Spinal cord (tissue), 10 donors: Measurements from ENCODE around the gene KRTAP4-9. TPM values are rescaled to one million over a fixed set of nuclear protein-coding genes. Genes with fewer than 3 reads are reported as not detected.
"Not testable (repeated sequence)": the region's sequence is repeated elsewhere in the genome, so short reads cannot be mapped to it uniquely, and the experiment has no call there.

ENCODE experiments used
- DNase-seq, 6 donors: peaks; one replicate each; pipeline versions ENCODE4 v3.0.0 to v3.0.0-alpha.2; 2013 to 2015; ENCODE audit warnings: low spot score in 6 of 6, low read depth in 4 of 6
- H3K27ac ChIP-seq: one replicate; pipeline ENCODE4 v1.5.1; 2013; ENCODE audit warnings: low read depth, low read length, control low read depth
- H3K27me3 ChIP-seq: one replicate; pipeline ENCODE4 v1.6.1; 2013; ENCODE audit warnings: low read length; ENCODE audit not compliant: control insufficient read depth, insufficient read depth
- H3K36me3 ChIP-seq: one replicate; pipeline ENCODE4 v1.6.1; 2013; ENCODE audit warnings: low read length; ENCODE audit not compliant: control insufficient read depth, insufficient read depth
- H3K4me1 ChIP-seq: one replicate; pipeline ENCODE4 v1.6.1; 2013; ENCODE audit warnings: low read length; ENCODE audit not compliant: control insufficient read depth, insufficient read depth
- H3K4me3 ChIP-seq: one replicate; pipeline ENCODE4 v1.5.1; 2013; ENCODE audit warnings: low read depth, low read length, control low read depth
- H3K9me3 ChIP-seq: one replicate; pipeline ENCODE4 v1.6.1; 2013; ENCODE audit warnings: low read length; ENCODE audit not compliant: control insufficient read depth, insufficient read depth
- WGBS: methylation state at CpG from one replicate; pipeline ENCODE4 v1.1.5; 2013; ENCODE audit warnings: missing lambda C conversion rate; ENCODE audit not compliant: insufficient coverage; 5-methylcytosine and 5-hydroxymethylcytosine counted together
- polyA plus RNA-seq, 2 donors: library from polyadenylated mRNA; unstranded; fragments of 120-200 nt; gene quantifications; one replicate each; pipeline ENCODE4 v1.2.1, GENCODE V29; 2013; ENCODE audit not compliant: insufficient read length in 2 of 2
- total RNA-seq, 2 donors: library from RNA; depleted of rRNA in 1 of 2; stranded (reverse); fragments of 120-200 nt in 1 of 2; fragments of >200 nt in 1 of 2; gene quantifications; one replicate each; pipeline versions ENCODE4 v1.2.3 to v1.2.4, GENCODE V29; 2013 to 2014
- donor health status: healthy.

Gene KRTAP4-9
- total and polyA plus RNA-seq, 4 donors, result not detected

GRCh38 chr17:41088760-41089352 lies 16.3 kb upstream of the KRTAP4-9 start:
- H3K4me1 ChIP-seq, DNase-seq, H3K27me3 ChIP-seq, H3K27ac ChIP-seq, H3K4me3 ChIP-seq, H3K36me3 ChIP-seq, H3K9me3 ChIP-seq: not testable (repeated sequence)
- WGBS, result no CpG with 5 or more reads among the region's 4 CpGs

DNA sequence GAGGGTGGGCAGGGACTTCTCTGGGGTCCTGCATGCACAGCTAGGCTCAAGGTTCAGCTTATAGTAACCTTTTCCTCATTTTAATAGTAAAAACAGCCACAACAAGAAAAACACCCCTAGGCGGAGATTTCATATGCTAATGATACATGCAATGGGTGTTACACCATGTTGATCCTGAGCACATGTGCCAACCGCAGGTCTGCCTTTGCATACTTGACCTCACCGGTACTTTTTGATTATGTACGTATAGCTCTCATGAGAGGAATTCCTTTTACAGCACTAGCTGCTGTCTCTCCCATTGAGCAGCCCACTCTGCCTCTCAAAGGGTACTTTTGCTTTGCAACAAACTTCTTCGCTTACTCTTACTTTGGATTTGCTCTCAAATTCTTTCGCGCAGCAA lies 9.1 kb upstream of the KRTAP4-9 start:
- no peaks in the 10 kb centered on the region for H3K4me1 ChIP-seq
- H3K27me3 ChIP-seq, result no peaks in the 10 kb centered on the region
- no peak overlapping the region for H3K27ac ChIP-seq
- H3K36me3 ChIP-seq, result no peaks in the 10 kb centered on the region
- 76% methylated on average over 3 of the region's 7 CpGs for WGBS
- no peaks in the 10 kb centered on the region for H3K9me3 ChIP-seq
- no peak overlapping the region for H3K4me3 ChIP-seq
- no peak for DNase-seq

GRCh38 chr17:41098042-41098441 lies 7.1 kb upstream of the KRTAP4-9 start, which contains the start of gene KRTAP4-8:
Gene KRTAP4-8, minus strand, starts transcription at chr17:41098142. Its CDS starts 58 bp downstream, at chr17:41098084.
- no peak for DNase-seq
- Histone ChIP-seq H3K9me3 (no peaks in the 10 kb centered on the region), H3K4me1 (no peaks in the 10 kb centered on the region), H3K27ac (no peak within 1 kb of the TSS), H3K36me3 (no peaks in the 10 kb centered on the region), H3K27me3 (no peaks in the 10 kb centered on the region), H3K4me3 (no peak within 1 kb of the TSS)
- 63% methylated on average over 1 of the region's 4 CpGs for WGBS

DNA sequence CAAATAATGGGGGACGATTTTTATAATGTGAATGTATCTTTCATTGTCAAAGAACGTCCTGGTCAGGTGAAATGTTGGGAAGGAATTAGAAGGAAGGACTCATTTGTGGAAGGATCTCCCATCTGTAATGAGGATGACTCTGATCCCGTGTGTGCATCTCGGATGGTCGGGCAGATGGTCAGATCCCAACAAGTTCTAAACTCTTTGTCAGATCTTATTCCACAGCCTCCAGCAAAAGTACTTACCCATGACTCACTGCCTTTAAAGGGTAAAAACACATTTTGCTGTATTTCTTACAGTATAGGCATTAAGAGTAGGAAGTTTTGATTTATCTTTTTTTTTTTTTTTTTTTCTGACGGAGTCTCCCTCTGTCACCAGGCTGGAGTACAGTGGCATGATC lies 6.7 kb upstream of the KRTAP4-9 start:
- WGBS, result 80% methylated on average over 1 of the region's 6 CpGs
- H3K27me3 ChIP-seq, result no peaks in the 10 kb centered on the region
- H3K27ac ChIP-seq, result no peak overlapping the region

DNA sequence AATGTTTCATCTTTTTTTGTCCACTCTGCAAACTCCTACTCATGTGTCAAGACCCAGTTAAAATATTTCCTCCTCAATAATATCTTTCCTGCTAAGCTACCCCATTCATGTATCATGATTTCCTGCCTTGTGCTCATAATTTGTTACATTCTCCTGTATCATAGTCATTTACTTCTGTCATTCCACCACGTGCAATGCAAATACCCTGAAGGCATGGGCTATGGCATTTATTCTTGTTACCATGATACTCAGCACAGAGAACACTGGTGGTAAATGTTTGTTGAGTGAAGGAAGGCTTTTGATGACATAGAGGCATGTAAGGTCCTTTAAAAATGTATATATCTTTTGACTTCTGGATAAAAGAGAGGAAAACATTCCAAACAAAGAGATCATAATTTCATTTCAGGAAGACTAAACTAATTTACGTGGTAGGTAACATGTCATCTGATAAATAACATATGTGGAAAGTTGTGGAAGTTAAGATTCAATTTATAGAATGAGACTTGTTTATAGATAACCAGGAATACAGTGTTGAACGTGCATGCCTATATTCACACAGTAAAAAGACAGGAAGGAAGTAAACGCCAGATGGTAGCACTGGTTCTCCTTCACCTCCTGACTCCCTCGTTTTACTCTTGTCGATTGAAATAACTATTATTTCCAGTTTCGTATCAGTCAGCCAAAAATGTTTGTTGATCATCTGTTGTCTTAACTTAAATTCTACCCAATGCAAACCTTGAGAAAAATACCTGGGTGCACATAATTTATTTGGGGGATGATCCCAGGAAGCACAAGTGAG lies 5.3 kb upstream of the KRTAP4-9 start:
- H3K27me3 ChIP-seq, H3K4me1 ChIP-seq, DNase-seq, H3K36me3 ChIP-seq, H3K9me3 ChIP-seq, H3K4me3 ChIP-seq, H3K27ac ChIP-seq: not testable (repeated sequence)
- WGBS, result 100% methylated on average over 1 of the region's 7 CpGs

More for the DNA sequence above, 6.7 kb upstream of the KRTAP4-9 start:
- DNase-seq, result no peak
- no peaks in the 10 kb centered on the region for H3K9me3 ChIP-seq
- H3K4me1 ChIP-seq, result no peaks in the 10 kb centered on the region
- H3K36me3 ChIP-seq, result no peaks in the 10 kb centered on the region
- H3K4me3 ChIP-seq, result no peak overlapping the region

GRCh38 chr17:41101586-41102259 lies 3.5 kb upstream of the KRTAP4-9 start, which contains the start of gene KRTAP4-16:
Gene KRTAP4-16, minus strand, starts transcription at chr17:41102209. Its CDS starts 0 bp downstream, at chr17:41102209.
- no peaks in the 10 kb centered on the region for H3K36me3 ChIP-seq
- H3K4me3 ChIP-seq, result no peak within 1 kb of the TSS
- WGBS, result 43% methylated on average over 9 of the region's 10 CpGs
- H3K4me1 ChIP-seq, result no peaks in the 10 kb centered on the region
- no peaks in the 10 kb centered on the region for H3K9me3 ChIP-seq
- DNase-seq, result no peak
- H3K27ac ChIP-seq, result no peak within 1 kb of the TSS
- H3K27me3 ChIP-seq, result no peaks in the 10 kb centered on the region

DNA sequence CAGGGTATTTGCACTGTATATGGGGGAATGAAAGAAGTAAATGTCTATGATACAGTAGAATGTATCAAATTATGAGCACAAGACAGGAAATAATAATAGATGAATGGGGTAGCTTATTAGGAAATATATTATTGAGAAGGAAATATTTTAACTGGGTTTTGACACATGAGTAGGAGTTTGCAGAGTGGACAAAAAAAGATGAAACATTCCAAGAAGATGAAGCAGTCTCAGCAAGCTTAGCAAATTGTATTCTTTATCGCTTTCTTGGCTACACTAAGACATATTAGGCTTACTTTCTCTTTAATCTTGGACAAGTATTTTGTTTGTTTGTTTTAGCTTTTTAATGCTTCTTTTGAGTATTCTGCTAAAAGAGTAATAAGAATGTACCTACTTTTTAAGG lies 1.3 kb upstream of the KRTAP4-9 start:
- H3K27me3 ChIP-seq, result no peaks in the 10 kb centered on the region
- no peak for DNase-seq
- WGBS, result no CpG with 5 or more reads among the region's 1 CpG
- H3K36me3 ChIP-seq, result no peaks in the 10 kb centered on the region
- H3K27ac ChIP-seq, result no peak overlapping the region
- no peaks in the 10 kb centered on the region for H3K9me3 ChIP-seq
- no peak overlapping the region for H3K4me3 ChIP-seq
- H3K4me1 ChIP-seq, result no peaks in the 10 kb centered on the region

- not testable (repeated sequence) for H3K27me3 ChIP-seq, H3K36me3 ChIP-seq, H3K27ac ChIP-seq, H3K4me3 ChIP-seq, H3K4me1 ChIP-seq, H3K9me3 ChIP-seq, DNase-seq
- WGBS, result no CpG with 5 or more reads among the region's 2 CpGs
Observed at GRCh38 chr17:41104386-41105038, 677 bp upstream of the KRTAP4-9 start.

DNA sequence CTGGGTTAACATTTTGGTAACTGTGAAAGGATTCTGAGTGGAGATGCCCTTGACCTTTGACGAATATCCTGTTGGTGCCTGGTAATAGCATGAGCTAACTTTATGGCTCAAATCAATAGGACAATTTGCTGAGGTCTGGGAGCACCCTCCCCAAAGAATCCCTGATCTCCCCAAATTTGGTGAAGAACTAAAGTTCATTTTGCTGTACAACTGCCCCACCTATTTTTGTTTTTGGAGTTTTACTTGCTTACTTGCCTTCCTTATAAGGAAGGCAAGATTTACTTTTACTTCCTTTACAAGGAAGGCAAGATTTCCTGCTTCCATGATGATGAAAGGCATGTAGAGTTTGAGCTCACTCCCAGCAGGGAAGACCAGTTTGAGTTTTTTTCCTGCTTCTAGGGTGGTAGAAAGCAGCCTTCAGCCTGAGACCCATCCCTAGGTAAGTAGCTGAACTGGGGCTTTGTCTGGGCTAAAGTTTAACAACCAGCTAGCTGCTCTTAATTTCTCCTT lies 2.8 kb downstream of the KRTAP4-9 start:
- Histone ChIP-seq H3K9me3 (no peaks in the 10 kb centered on the region), H3K4me1 (no peaks in the 10 kb centered on the region), H3K36me3 (no peaks in the 10 kb centered on the region), H3K27me3 (no peaks in the 10 kb centered on the region), H3K4me3 (no peak overlapping the region), H3K27ac (no peak overlapping the region)
- WGBS, result 89% methylated on average over 1 of the region's 1 CpG
- DNase-seq, result no peak
